ENCODE results near the gene PLA2G2F.

PLA2G2F gene

GRCh38 chr1:20143734-20144565 is 4.8 kb downstream of the PLA2G2F start:
- DNase-seq, result no peak

- DNase-seq, result no peak
These were observed 8.9 kb downstream of the PLA2G2F start for GRCh38 chr1:20147846-20148570.

GRCh38 chr1:20148571-20149500 is 9.7 kb downstream of the PLA2G2F start:
- DNase-seq, result no peak

- DNase-seq, result no peak
These were observed 10.6 kb downstream of the PLA2G2F start for GRCh38 chr1:20149601-20150325.

GRCh38 chr1:20150326-20150705 is 11.2 kb downstream of the PLA2G2F start:
- no peak for DNase-seq

- no peak for DNase-seq
These were observed 11.8 kb downstream of the PLA2G2F start for GRCh38 chr1:20150969-20151368.

GRCh38 chr1:20151906-20152598 is 12.9 kb downstream of the PLA2G2F start:
- DNase-seq, result peak; percentile 80

GRCh38 chr1:20152599-20152930 is 13.4 kb downstream of the PLA2G2F start:
- DNase-seq, result no peak

GRCh38 chr1:20153000-20153418 is 13.9 kb downstream of the PLA2G2F start:
- DNase-seq, result no peak

GRCh38 chr1:20154301-20154831 is 15.2 kb downstream of the PLA2G2F start:
- DNase-seq, result no peak

GRCh38 chr1:20158358-20159070 is 19.4 kb downstream of the PLA2G2F start:
- DNase-seq, result no peak

GRCh38 chr1:20160034-20160433 is 20.9 kb downstream of the PLA2G2F start:
- DNase-seq, result no peak

- DNase-seq, result no peak
These were observed 25.6 kb downstream of the PLA2G2F start for GRCh38 chr1:20164694-20165202.

GRCh38 chr1:20165522-20165951 is 26.4 kb downstream of the PLA2G2F start:
- DNase-seq, result no peak

GRCh38 chr1:20166051-20166450 is 26.9 kb downstream of the PLA2G2F start:
- no peak for DNase-seq

GRCh38 chr1:20167126-20167525 is 28.0 kb downstream of the PLA2G2F start:
- DNase-seq, result no peak

GRCh38 chr1:20168564-20169491 is 29.7 kb downstream of the PLA2G2F start:
- no peak for DNase-seq

- DNase-seq, result no peak
These were observed 30.8 kb downstream of the PLA2G2F start for GRCh38 chr1:20169932-20170331.

GRCh38 chr1:20172033-20172590 is 33.0 kb downstream of the PLA2G2F start:
- no peak for DNase-seq

Data from activated T-cell treated with anti-CD3 and anti-CD28 coated beads, Interleukin-2, amount 50 U/mL, for 1 hour (primary cell).